Tibial artery (tissue), 4 donors: ENCODE measurements around the gene ITGB1.

Experiments used
- DNase-seq, 2 donors: peaks; one replicate each; pipeline ENCODE4 v3.0.0-alpha.2; 2019
- H3K27ac ChIP-seq, 2 donors: fragments of 200-600 bp; sonication (generic) in 1 of 2; 1 replicate in 1 of 2; 2 replicates in 1 of 2; pipeline ENCODE4 v1.5.1; 2018 to 2019; ENCODE audit warnings: mild to moderate bottlenecking in 1 of 2
- H3K27me3 ChIP-seq, 2 donors: fragments of 200-600 bp; sonication (generic) in 1 of 2; one replicate each; pipeline versions ENCODE4 v1.5.1 to v1.6.0; 2016 to 2019
- H3K36me3 ChIP-seq, 3 donors: fragments of 200-600 bp; sonication (generic) in 2 of 3; one replicate each; pipeline ENCODE4 v1.5.1; 2016 to 2019; ENCODE audit warnings: mild to moderate bottlenecking in 2 of 3
- H3K4me1 ChIP-seq, 4 donors: fragments of 200-600 bp; sonication (generic) in 2 of 4; 1 replicate in 3 of 4; 2 replicates in 1 of 4; pipeline ENCODE4 v1.5.1; 2016 to 2019
- H3K4me3 ChIP-seq, 2 donors: fragments of 200-600 bp; sonication (generic) in 1 of 2; 1 replicate in 1 of 2; 2 replicates in 1 of 2; pipeline ENCODE4 v1.5.1; 2018 to 2019; ENCODE audit warnings: mild to moderate bottlenecking in 2 of 2
- H3K9me3 ChIP-seq, 3 donors: fragments of 200-600 bp; sonication (generic) in 1 of 3; one replicate each; pipeline ENCODE4 v1.5.1; 2016 to 2019
- CTCF ChIP-seq, 2 experiments: fragments of 200-600 bp in 1 of 2; fragments of 450-650 bp in 1 of 2; IDR thresholded peaks; one replicate each; pipeline ENCODE4 v1.5.1; 2017 to 2019; ENCODE audit warnings: antibody characterized with exemption in 2 of 2, mild to moderate bottlenecking in 1 of 2, moderate library complexity in 1 of 2
- intact Hi-C: fragments of 100-400 bp; cut with DNase I; formaldehyde crosslinking; loops from one replicate; pipeline ENCODE4 v1.15.0; 2023; ENCODE audit warnings: low total_unique reads

The ITGB1 gene

GRCh38 chr10:32951111-32951510 is 6.9 kb downstream of the ITGB1 start:
- H3K4me3 ChIP-seq = no peak overlapping the region
- TF ChIP-seq CTCF (IDR thresholded peaks at IDR 0.05) = no peak
- H3K9me3 ChIP-seq = no peaks in the 10 kb centered on the region
- peaks cover 0 to 100% (median 38%) of the 10 kb centered on the region in 4 donors for H3K4me1 ChIP-seq
- peak overlapping the region; percentile 5 to 31 for H3K27ac ChIP-seq
- no peak for DNase-seq
- no peaks in the 10 kb centered on the region for H3K36me3 ChIP-seq
- no peaks in the 10 kb centered on the region for H3K27me3 ChIP-seq
- intact Hi-C loops = loop anchor here (5.0 kb wide), 1 partner anchor 1709 kb away; no protein-coding TSS in a partner anchor

GRCh38 chr10:32950591-32951108 is 7.4 kb downstream of the ITGB1 start:
- intact Hi-C loops = loop anchor here (5.0 kb wide), 1 partner anchor 1708 kb away; no protein-coding TSS in a partner anchor
- Histone ChIP-seq H3K27ac (peak overlapping the region; percentile 5 to 31), H3K4me3 (no peak overlapping the region), H3K4me1 (peaks cover 0 to 100% (median 39%) of the 10 kb centered on the region in 4 donors), H3K36me3 (no peaks in the 10 kb centered on the region), H3K9me3 (no peaks in the 10 kb centered on the region), H3K27me3 (no peaks in the 10 kb centered on the region)
- TF ChIP-seq CTCF (IDR thresholded peaks at IDR 0.05) = no peak
- DNase-seq = no peak

- Histone ChIP-seq H3K4me3 (no peak overlapping the region), H3K27ac (no peak overlapping the region), H3K4me1 (peaks cover 0 to 99% (median 34%) of the 10 kb centered on the region in 4 donors), H3K9me3 (no peaks in the 10 kb centered on the region), H3K27me3 (no peaks in the 10 kb centered on the region), H3K36me3 (no peaks in the 10 kb centered on the region)
- no peak for DNase-seq
- intact Hi-C loops = no loop called here
- no peak for TF ChIP-seq CTCF (IDR thresholded peaks at IDR 0.05)
Measured at GRCh38 chr10:32949221-32949678, 8.8 kb downstream of the ITGB1 start.

- Histone ChIP-seq H3K9me3 (no peaks in the 10 kb centered on the region), H3K27ac (no peak overlapping the region), H3K4me1 (peaks cover 0 to 99% (median 34%) of the 10 kb centered on the region in 4 donors), H3K36me3 (no peaks in the 10 kb centered on the region), H3K27me3 (no peaks in the 10 kb centered on the region), H3K4me3 (no peak overlapping the region)
- TF ChIP-seq CTCF (IDR thresholded peaks at IDR 0.05) = no peak
- intact Hi-C loops = no loop called here
- no peak for DNase-seq
Measured at GRCh38 chr10:32948451-32948850, 9.6 kb downstream of the ITGB1 start.

- no peak for TF ChIP-seq CTCF (IDR thresholded peaks at IDR 0.05)
- intact Hi-C loops = no loop called here
- no peak for DNase-seq
- no peak overlapping the region for H3K27ac ChIP-seq
- H3K4me3 ChIP-seq = no peak overlapping the region
- no peaks in the 10 kb centered on the region for H3K36me3 ChIP-seq
- H3K4me1 ChIP-seq = peaks cover 0 to 99% (median 36%) of the 10 kb centered on the region in 4 donors
- no peaks in the 10 kb centered on the region for H3K9me3 ChIP-seq
- H3K27me3 ChIP-seq = no peaks in the 10 kb centered on the region
Measured at GRCh38 chr10:32947586-32947985, 10.4 kb downstream of the ITGB1 start.
